Mesenchymal stem cell (in vitro differentiated cells and primary cell): ENCODE data around the gene EXOC4.

Experiments used
- DNase-seq: peaks from one replicate; pipeline ENCODE4 v3.0.0-alpha.2; 2013
- H2AFZ ChIP-seq: one replicate; pipeline ENCODE4 v1.6.1; 2013; ENCODE audit warnings: low read depth, mild to moderate bottlenecking, control low read depth, inconsistent platforms, low read length, moderate library complexity
- H2AK5ac ChIP-seq: 2 replicates; pipeline ENCODE4 v1.6.1; 2013; ENCODE audit warnings: low read length, moderate library complexity, mild to moderate bottlenecking, inconsistent platforms; ENCODE audit not compliant: severe bottlenecking
- H2BK120ac ChIP-seq: one replicate; pipeline ENCODE4 v1.6.1; 2013; ENCODE audit warnings: low read depth, mild to moderate bottlenecking, inconsistent platforms, low read length, moderate library complexity
- H2BK12ac ChIP-seq, 2 experiments: one replicate each; pipeline ENCODE4 v1.6.1; 2013; ENCODE audit warnings: inconsistent platforms in 2 of 2, low read length in 2 of 2, mild to moderate bottlenecking in 2 of 2, moderate library complexity in 2 of 2, control low read depth in 1 of 2
- H2BK15ac ChIP-seq: one replicate; pipeline ENCODE4 v1.6.1; 2013; ENCODE audit warnings: mild to moderate bottlenecking, low read depth, inconsistent platforms; ENCODE audit not compliant: poor library complexity, severe bottlenecking
- H2BK5ac ChIP-seq: 2 replicates; pipeline ENCODE4 v1.6.1; 2013; ENCODE audit warnings: low read depth, mild to moderate bottlenecking, low read length, control low read depth, inconsistent platforms; ENCODE audit not compliant: poor library complexity, severe bottlenecking
- H3K14ac ChIP-seq, 2 experiments: one replicate each; pipeline ENCODE4 v1.6.1; 2013; ENCODE audit warnings: inconsistent platforms in 2 of 2, low read length in 2 of 2, control low read depth in 1 of 2, mild to moderate bottlenecking in 1 of 2, moderate library complexity in 1 of 2
- H3K18ac ChIP-seq, 2 experiments: one replicate each; pipeline ENCODE4 v1.6.1; 2013; ENCODE audit warnings: inconsistent platforms in 2 of 2, low read length in 2 of 2, control low read depth in 1 of 2, low read depth in 1 of 2, mild to moderate bottlenecking in 1 of 2
- H3K23ac ChIP-seq, 2 experiments: one replicate each; pipeline ENCODE4 v1.6.1; 2013; ENCODE audit warnings: inconsistent platforms in 2 of 2, low read length in 2 of 2, mild to moderate bottlenecking in 2 of 2, moderate library complexity in 2 of 2, control low read depth in 1 of 2
- H3K27ac ChIP-seq: 2 replicates; pipeline ENCODE4 v1.5.1; 2013; ENCODE audit warnings: mild to moderate bottlenecking, moderate library complexity, low read length, control low read depth, inconsistent platforms; ENCODE audit not compliant: poor library complexity, severe bottlenecking
- H3K27me3 ChIP-seq, 2 experiments: 2 replicates each; pipeline versions ENCODE4 v1.6.1 to v1.7.0; 2013; ENCODE audit warnings: low read length in 2 of 2, mild to moderate bottlenecking in 2 of 2, moderate library complexity in 2 of 2, control low read depth in 1 of 2, inconsistent platforms in 1 of 2; ENCODE audit not compliant: control insufficient read depth in 1 of 2, insufficient read depth in 1 of 2
- H3K36me3 ChIP-seq, 2 experiments: 2 replicates each; pipeline versions ENCODE4 v1.6.1 to v1.7.0; 2013; ENCODE audit warnings: low read length in 2 of 2, control low read depth in 1 of 2, inconsistent platforms in 1 of 2, low read depth in 1 of 2, mild to moderate bottlenecking in 1 of 2; ENCODE audit not compliant: insufficient read depth in 2 of 2, control insufficient read depth in 1 of 2
- H3K4ac ChIP-seq, 2 experiments: one replicate each; pipeline ENCODE4 v1.6.1; 2013; ENCODE audit warnings: inconsistent platforms in 2 of 2, low read length in 2 of 2, mild to moderate bottlenecking in 2 of 2, moderate library complexity in 2 of 2, control low read depth in 1 of 2, low read depth in 1 of 2
- H3K4me1 ChIP-seq: 2 replicates; pipeline ENCODE4 v1.6.1; 2013; ENCODE audit warnings: low read depth, low read length, control low read depth; ENCODE audit not compliant: control insufficient read depth, insufficient read depth
- H3K4me2 ChIP-seq: 2 replicates; pipeline ENCODE4 v1.6.1; 2013; ENCODE audit warnings: low read length, mild to moderate bottlenecking, inconsistent platforms; ENCODE audit not compliant: poor library complexity, severe bottlenecking
- H3K4me3 ChIP-seq, 2 experiments: 2 replicates each; pipeline versions ENCODE4 v1.5.1 to v1.7.0; 2013; ENCODE audit warnings: low read length in 2 of 2, mild to moderate bottlenecking in 2 of 2, control low read depth in 1 of 2, low read depth in 1 of 2; ENCODE audit not compliant: insufficient read depth in 1 of 2
- H3K79me1 ChIP-seq: replicated peaks from 2 replicates; pipeline ENCODE4 v1.6.1; 2013; ENCODE audit warnings: mild to moderate bottlenecking, control low read depth, low read length, inconsistent platforms; ENCODE audit not compliant: poor library complexity, severe bottlenecking
- H3K9ac ChIP-seq: 2 replicates; pipeline ENCODE4 v1.7.0; 2013; ENCODE audit warnings: mild to moderate bottlenecking, low read length, moderate library complexity
- H3K9me3 ChIP-seq: 2 replicates; pipeline ENCODE4 v1.7.0; 2013; ENCODE audit warnings: mild to moderate bottlenecking, low read length; ENCODE audit not compliant: control insufficient read depth
- H4K8ac ChIP-seq: one replicate; pipeline ENCODE4 v1.6.1; 2013; ENCODE audit warnings: inconsistent platforms, mild to moderate bottlenecking, low read length, moderate library complexity
- H4K91ac ChIP-seq: one replicate; pipeline ENCODE4 v1.6.1; 2013; ENCODE audit warnings: mild to moderate bottlenecking, low read length, inconsistent platforms
- WGBS: methylation state at CpG from one replicate; pipeline ENCODE4 v1.1.7; 2013; ENCODE audit warnings: mixed read lengths; 5-methylcytosine and 5-hydroxymethylcytosine counted together

EXOC4 gene

GRCh38 chr7:133290041-133290440 lies 37.2 kb downstream of the EXOC4 start:
- Histone ChIP-seq H3K14ac (no peak overlapping the region), H3K4me1 (peaks cover 1% of the 10 kb centered on the region), H3K27me3 (no peaks in the 10 kb centered on the region), H3K4ac (no peak overlapping the region), H2BK12ac (no peak overlapping the region), H4K91ac (no peak overlapping the region), H3K9ac (no peak overlapping the region), H2BK120ac (no peak overlapping the region), H3K4me3 (no peak overlapping the region), H3K79me1 (peaks cover 16% of the 10 kb centered on the region), H2AK5ac (no peak overlapping the region), H3K27ac (no peak overlapping the region), H3K36me3 (peaks cover 0 to 17% of the 10 kb centered on the region in 2 experiments), H2AFZ (no peak overlapping the region), H3K18ac (no peak overlapping the region), H3K4me2 (no peak overlapping the region), H2BK5ac (no peak overlapping the region), H3K23ac (no peak overlapping the region), H2BK15ac (no peak overlapping the region), H3K9me3 (no peaks in the 10 kb centered on the region), H4K8ac (no peak overlapping the region)
- DNase-seq = peak; percentile 10
- WGBS = no CpG with 5 or more reads among the region's 1 CpG

- DNase-seq = no peak
- no peak overlapping the region for H2BK15ac ChIP-seq
- H3K9ac ChIP-seq = no peak overlapping the region
- H3K27me3 ChIP-seq = no peaks in the 10 kb centered on the region
- H3K23ac ChIP-seq = no peak overlapping the region
- no peak overlapping the region for H2BK5ac ChIP-seq
- H4K8ac ChIP-seq = no peak overlapping the region
- no peaks in the 10 kb centered on the region for H3K9me3 ChIP-seq
- peaks cover 1% of the 10 kb centered on the region for H3K4me1 ChIP-seq
- H3K36me3 ChIP-seq = peaks cover 0 to 17% of the 10 kb centered on the region in 2 experiments
- no peak overlapping the region for H2BK120ac ChIP-seq
- H3K4ac ChIP-seq = no peak overlapping the region
- H3K79me1 ChIP-seq = peaks cover 15% of the 10 kb centered on the region
- H3K4me3 ChIP-seq = no peak overlapping the region
- no peak overlapping the region for H2BK12ac ChIP-seq
- no peak overlapping the region for H4K91ac ChIP-seq
- H2AK5ac ChIP-seq = no peak overlapping the region
- no peak overlapping the region for H2AFZ ChIP-seq
- no peak overlapping the region for H3K18ac ChIP-seq
- H3K4me2 ChIP-seq = no peak overlapping the region
- WGBS = 85% methylated on average over 1 of the region's 3 CpGs
- no peak overlapping the region for H3K27ac ChIP-seq
- H3K14ac ChIP-seq = no peak overlapping the region
Observed at GRCh38 chr7:133290676-133291333, 37.9 kb downstream of the EXOC4 start.

DNA sequence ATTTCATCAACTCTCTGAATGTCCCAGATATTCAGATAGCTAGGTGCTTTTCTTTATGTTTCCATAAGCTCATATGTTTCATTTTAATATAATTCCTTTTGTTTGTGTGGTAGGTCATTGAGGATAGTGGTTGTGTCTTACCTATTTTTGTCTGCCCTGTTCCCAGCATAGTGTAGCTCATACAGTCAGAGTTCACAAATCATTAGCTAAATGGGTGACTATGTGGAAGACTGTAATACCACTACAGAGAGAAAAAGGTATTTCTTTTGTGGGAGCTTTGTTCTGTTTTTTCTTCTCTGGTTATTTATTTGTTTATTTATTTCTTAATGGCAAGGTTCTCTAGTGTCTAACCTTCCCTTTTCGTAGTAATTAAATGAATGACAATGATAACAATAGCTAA lies 39.8 kb downstream of the EXOC4 start:
- Histone ChIP-seq H2AFZ (no peak overlapping the region), H2AK5ac (no peak overlapping the region), H2BK15ac (no peak overlapping the region), H3K4me3 (no peak overlapping the region), H3K79me1 (peaks cover 17% of the 10 kb centered on the region), H3K23ac (no peak overlapping the region), H3K27ac (no peak overlapping the region), H3K4me1 (peaks cover 1% of the 10 kb centered on the region), H2BK12ac (no peak overlapping the region), H3K4me2 (no peak overlapping the region), H3K4ac (no peak overlapping the region), H3K36me3 (peaks cover 0 to 14% of the 10 kb centered on the region in 2 experiments), H3K14ac (no peak overlapping the region), H3K9me3 (no peaks in the 10 kb centered on the region), H2BK120ac (no peak overlapping the region), H3K9ac (no peak overlapping the region), H3K18ac (no peak overlapping the region), H3K27me3 (no peaks in the 10 kb centered on the region), H2BK5ac (no peak overlapping the region), H4K8ac (no peak overlapping the region), H4K91ac (no peak overlapping the region)
- no peak for DNase-seq
- no CpG with 5 or more reads among the region's 1 CpG for WGBS

DNA sequence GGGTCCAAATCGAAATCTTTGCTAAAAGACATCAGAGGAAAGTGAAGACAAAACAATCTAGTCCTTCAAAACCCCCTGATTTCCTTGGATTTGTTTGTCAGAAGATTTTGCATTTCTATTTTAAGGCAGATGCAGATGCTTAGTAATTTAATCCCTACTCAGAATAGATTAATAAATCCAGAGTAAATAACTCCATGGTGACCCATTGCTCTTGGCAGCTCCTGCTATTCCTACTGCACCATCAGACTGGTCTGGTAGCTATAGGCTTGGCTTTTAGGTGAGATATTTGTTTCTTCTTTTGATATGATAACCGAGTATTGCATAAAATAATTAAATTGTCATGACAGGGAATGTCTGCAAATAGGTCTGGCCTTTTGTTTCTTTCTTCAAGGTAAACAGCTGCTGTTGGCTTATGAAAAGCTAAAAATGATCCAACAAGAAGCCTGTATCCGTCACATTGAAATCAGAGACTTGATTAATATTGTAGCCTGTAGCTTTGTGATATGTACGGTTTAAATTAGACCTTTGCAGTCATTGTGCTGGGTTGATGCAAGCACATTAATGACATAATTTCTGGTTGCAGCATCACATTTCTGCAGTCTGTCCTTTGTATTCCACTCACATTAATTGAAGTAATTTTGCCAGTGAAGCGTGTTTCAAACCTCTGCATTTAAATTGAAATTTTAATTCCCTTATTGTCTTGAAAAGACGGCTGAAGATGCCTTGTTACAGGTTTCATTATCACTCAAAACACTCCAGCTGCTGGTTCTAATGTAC lies 40.7 kb downstream of the EXOC4 start:
- H3K4me2 ChIP-seq = no peak overlapping the region
- H4K8ac ChIP-seq = no peak overlapping the region
- no peak overlapping the region for H3K27ac ChIP-seq
- peaks cover 0 to 14% of the 10 kb centered on the region in 2 experiments for H3K36me3 ChIP-seq
- no peak overlapping the region for H3K14ac ChIP-seq
- no peak overlapping the region for H4K91ac ChIP-seq
- peaks cover 21% of the 10 kb centered on the region for H3K79me1 ChIP-seq
- DNase-seq = no peak
- H2BK12ac ChIP-seq = no peak overlapping the region
- no peak overlapping the region for H3K18ac ChIP-seq
- H3K4me3 ChIP-seq = no peak overlapping the region
- no peak overlapping the region for H2AK5ac ChIP-seq
- H3K9me3 ChIP-seq = no peaks in the 10 kb centered on the region
- H3K4me1 ChIP-seq = peaks cover 1% of the 10 kb centered on the region
- H2BK15ac ChIP-seq = no peak overlapping the region
- no peak overlapping the region for H2BK5ac ChIP-seq
- H3K23ac ChIP-seq = no peak overlapping the region
- H2AFZ ChIP-seq = no peak overlapping the region
- over 99% methylated on average over 4 of the region's 6 CpGs for WGBS
- H2BK120ac ChIP-seq = no peak overlapping the region
- no peaks in the 10 kb centered on the region for H3K27me3 ChIP-seq
- no peak overlapping the region for H3K9ac ChIP-seq
- no peak overlapping the region for H3K4ac ChIP-seq
